B cell (primary cell): ENCODE results near the gene CNKSR3. TPM values are rescaled to one million over a fixed set of nuclear protein-coding genes. Genes with fewer than 3 reads are reported as not detected.

Experiments used
- ATAC-seq: fragments of 200-7000 bp; cut with Tn5 transposase; one replicate; pipeline ENCODE4 v1.10.0; 2021; ENCODE audit warnings: low read depth, mild to moderate bottlenecking, moderate number of reproducible peaks, moderate library complexity
- CTCF ChIA-PET: fragments of 350-600 bp; sonication (Branson Sonifier 250); formaldehyde crosslinking; loops from one replicate; lab custom pipeline; 2021; ENCODE audit warnings: antibody characterized with exemption, inconsistent platforms; lab: Charles Lee
- POLR2A ChIA-PET: fragments of 350-600 bp; sonication (Branson Sonifier 250); formaldehyde crosslinking; loops from one replicate; lab custom pipeline; 2021; ENCODE audit warnings: antibody characterized with exemption; lab: Charles Lee
- DNase-seq: peaks from one replicate; pipeline ENCODE4 v3.0.0; 2013
- H2AFZ ChIP-seq: 2 replicates; pipeline ENCODE4 v1.6.1; 2012; ENCODE audit warnings: mild to moderate bottlenecking, low read depth, low read length; ENCODE audit not compliant: insufficient read depth, poor library complexity, severe bottlenecking
- H3K27ac ChIP-seq, 2 donors: 1 replicate in 1 of 2; 2 replicates in 1 of 2; pipeline ENCODE4 v1.5.1; 2012 to 2013; ENCODE audit warnings: low read length in 2 of 2, mild to moderate bottlenecking in 2 of 2, moderate library complexity in 1 of 2
- H3K27me3 ChIP-seq, 4 experiments: fragments of 200-600 bp in 1 of 4; sonication (generic) in 1 of 4; replicated peaks in 1 of 4; 1 replicate in 2 of 4; 2 replicates in 2 of 4; pipeline versions ENCODE4 v1.6.1 to v1.7.0; 2013 to 2016; ENCODE audit warnings: low read length in 3 of 4, mild to moderate bottlenecking in 2 of 4, mixed read lengths in 1 of 4, moderate library complexity in 1 of 4; ENCODE audit not compliant: insufficient read depth in 4 of 4, control insufficient read depth in 3 of 4; ENCODE audit errors: control extremely low read depth in 1 of 4
- H3K36me3 ChIP-seq, 2 experiments: replicated peaks in 1 of 2; 1 replicate in 1 of 2; 2 replicates in 1 of 2; pipeline versions ENCODE4 v1.6.1 to v1.7.1; 2013; ENCODE audit warnings: low read length in 1 of 2; ENCODE audit not compliant: insufficient read depth in 2 of 2, control insufficient read depth in 1 of 2; ENCODE audit errors: control extremely low read depth in 1 of 2, extremely low read depth in 1 of 2
- H3K4me1 ChIP-seq, 2 donors: fragments of 200-600 bp in 1 of 2; sonication (generic) in 1 of 2; 1 replicate in 1 of 2; 2 replicates in 1 of 2; pipeline versions ENCODE4 v1.5.1 to v1.6.1; 2013 to 2017; ENCODE audit warnings: low read length in 2 of 2; ENCODE audit not compliant: control insufficient read depth in 2 of 2, insufficient read depth in 2 of 2
- H3K4me2 ChIP-seq: replicated peaks from 2 replicates; pipeline ENCODE3; 2012; ENCODE audit warnings: mild to moderate bottlenecking, low read depth, low read length; ENCODE audit not compliant: poor library complexity, severe bottlenecking
- H3K4me3 ChIP-seq, 5 experiments: fragments of 200-600 bp in 1 of 5; sonication (generic) in 1 of 5; 1 replicate in 3 of 5; 2 replicates in 2 of 5; pipeline versions ENCODE4 v1.5.1 to v1.7.0; 2011 to 2016; ENCODE audit warnings: low read length in 4 of 5, mild to moderate bottlenecking in 4 of 5, low read depth in 2 of 5, control low read depth in 1 of 5, moderate library complexity in 1 of 5; ENCODE audit not compliant: insufficient read depth in 1 of 5; ENCODE audit errors: control extremely low read depth in 1 of 5, extremely low read depth in 1 of 5
- H3K79me2 ChIP-seq: fragments of 200-600 bp; sonication (generic); one replicate; pipeline ENCODE4 v1.6.0; 2016; ENCODE audit warnings: low read length; ENCODE audit not compliant: control insufficient read depth, insufficient read depth
- H3K9ac ChIP-seq: fragments of 200-600 bp; sonication (generic); 2 replicates; pipeline ENCODE4 v1.6.1; 2017; ENCODE audit warnings: mild to moderate bottlenecking, low read length, moderate library complexity
- H3K9me3 ChIP-seq, 3 donors: one replicate each; pipeline versions ENCODE4 v1.6.1 to v1.7.1; 2013; ENCODE audit warnings: low read length in 2 of 3; ENCODE audit not compliant: control insufficient read depth in 2 of 3, insufficient read depth in 1 of 3; ENCODE audit errors: control extremely low read depth in 1 of 3
- H4K20me1 ChIP-seq: 2 replicates; pipeline ENCODE4 v1.6.0; 2012; ENCODE audit warnings: mild to moderate bottlenecking, low read length; ENCODE audit not compliant: insufficient read depth, control insufficient read depth, poor library complexity, severe bottlenecking
- H3K27ac Mint-ChIP-seq: one replicate; pipeline ENCODE4 v1.8.0; 2021; ENCODE audit warnings: mixed read lengths
- H3K27me3 Mint-ChIP-seq: one replicate; pipeline ENCODE4 v1.8.0; 2021; ENCODE audit warnings: mixed read lengths
- H3K4me1 Mint-ChIP-seq: one replicate; pipeline ENCODE4 v1.8.0; 2021; ENCODE audit warnings: mixed read lengths
- H3K4me3 Mint-ChIP-seq: one replicate; pipeline ENCODE4 v1.8.0; 2021; ENCODE audit warnings: mixed read lengths
- H3K9me3 Mint-ChIP-seq: one replicate; pipeline ENCODE4 v1.8.0; 2022; ENCODE audit warnings: mixed read lengths; ENCODE audit not compliant: insufficient read depth
- CTCF ChIP-seq: fragments of 200-600 bp; IDR thresholded peaks from one replicate; pipeline ENCODE4 v1.8.0; 2022; ENCODE audit warnings: antibody characterized with exemption, mild to moderate bottlenecking
- EZH2 ChIP-seq: IDR thresholded peaks from 2 replicates; pipeline ENCODE4 v1.6.1; 2012; ENCODE audit warnings: borderline replicate concordance, low read depth, mild to moderate bottlenecking, moderate library complexity, low read length; ENCODE audit not compliant: insufficient read depth, poor library complexity, severe bottlenecking
- WGBS: methylation state at CpG from one replicate; pipeline ENCODE4 v1.1.5; 2013; ENCODE audit warnings: missing lambda C conversion rate; ENCODE audit not compliant: insufficient coverage; 5-methylcytosine and 5-hydroxymethylcytosine counted together
- intact Hi-C: fragments of 100-400 bp; cut with micrococcal nuclease; formaldehyde crosslinking; loops from one replicate; pipeline ENCODE4 v1.10.0; 2022
- polyA plus RNA-seq: library from polyadenylated mRNA; depleted of rRNA; stranded (reverse); fragments of >200 nt; gene quantifications from 2 replicates; pipeline ENCODE4 v1.2.3, GENCODE V29; 2012
- total RNA-seq, 2 donors: library from RNA; stranded (reverse); fragments of 120-200 nt in 1 of 2; gene quantifications; 1 replicate in 1 of 2; 2 replicates in 1 of 2; pipeline versions ENCODE4 v1.2.3 to v1.2.4, GENCODE V29; 2013 to 2022

The CNKSR3 gene
- total and polyA plus RNA-seq, 2 donors (not counting 1 experiment from before 2014, with no cell fraction given): not detected

- H3K79me2 ChIP-seq: no peaks in the 10 kb centered on the region
- H4K20me1 ChIP-seq: no peaks in the 10 kb centered on the region
- ChIA-PET POLR2A (no interaction called here), CTCF (no interaction called here)
- DNase-seq (no peak), ATAC-seq (no peak)
- H3K9me3 ChIP-seq: no peaks in the 10 kb centered on the region
- H3K27ac Mint-ChIP-seq: no peak overlapping the region
- H3K4me2 ChIP-seq: no peak overlapping the region
- H3K4me1 Mint-ChIP-seq: no peaks in the 10 kb centered on the region
- H3K27me3 Mint-ChIP-seq: peaks cover 6% of the 10 kb centered on the region
- no peaks in the 10 kb centered on the region for H3K9me3 Mint-ChIP-seq
- H3K27ac ChIP-seq: no peak overlapping the region
- no peaks in the 10 kb centered on the region for H3K4me1 ChIP-seq
- no peaks in the 10 kb centered on the region for H3K27me3 ChIP-seq
- H2AFZ ChIP-seq: no peak overlapping the region
- intact Hi-C loops: no loop called here
- WGBS: no CpG with 5 or more reads among the region's 2 CpGs
- no peak overlapping the region for H3K4me3 Mint-ChIP-seq
- no peak overlapping the region for H3K4me3 ChIP-seq
- H3K36me3 ChIP-seq: no peaks in the 10 kb centered on the region
- TF ChIP-seq CTCF (no peak), EZH2 (no peak)
- H3K9ac ChIP-seq: no peak overlapping the region
These were observed 65.1 kb downstream of the CNKSR3 start for GRCh38 chr6:154445417-154445816.

GRCh38 chr6:154441995-154442310 is 68.5 kb downstream of the CNKSR3 start:
- intact Hi-C loops: no loop called here
- POLR2A ChIA-PET: no interaction called here
- Mint-ChIP-seq H3K4me1 (no peaks in the 10 kb centered on the region), H3K27ac (no peak overlapping the region), H3K27me3 (peaks cover 6% of the 10 kb centered on the region), H3K9me3 (no peaks in the 10 kb centered on the region), H3K4me3 (no peak overlapping the region)
- Histone ChIP-seq H2AFZ (no peak overlapping the region), H3K9me3 (no peaks in the 10 kb centered on the region), H3K9ac (no peak overlapping the region), H3K36me3 (no peaks in the 10 kb centered on the region), H3K27ac (no peak overlapping the region), H4K20me1 (no peaks in the 10 kb centered on the region), H3K4me3 (no peak overlapping the region), H3K27me3 (peaks cover 0 to 3% (median 0%) of the 10 kb centered on the region in 4 experiments), H3K79me2 (no peaks in the 10 kb centered on the region), H3K4me2 (no peak overlapping the region), H3K4me1 (no peaks in the 10 kb centered on the region)
- TF ChIP-seq EZH2 (no peak), CTCF (no peak)
- CTCF ChIA-PET: no interaction called here
- ATAC-seq (no peak), DNase-seq (no peak)
- WGBS: 97% methylated on average over 11 of the region's 12 CpGs
